ENCODE results near the gene SWI5. TPM values are rescaled to one million over a fixed set of nuclear protein-coding genes. Genes with fewer than 3 reads are reported as not detected.

The SWI5 gene
- total RNA-seq, 1 donor from 2014 or later: 26.9 TPM

DNA sequence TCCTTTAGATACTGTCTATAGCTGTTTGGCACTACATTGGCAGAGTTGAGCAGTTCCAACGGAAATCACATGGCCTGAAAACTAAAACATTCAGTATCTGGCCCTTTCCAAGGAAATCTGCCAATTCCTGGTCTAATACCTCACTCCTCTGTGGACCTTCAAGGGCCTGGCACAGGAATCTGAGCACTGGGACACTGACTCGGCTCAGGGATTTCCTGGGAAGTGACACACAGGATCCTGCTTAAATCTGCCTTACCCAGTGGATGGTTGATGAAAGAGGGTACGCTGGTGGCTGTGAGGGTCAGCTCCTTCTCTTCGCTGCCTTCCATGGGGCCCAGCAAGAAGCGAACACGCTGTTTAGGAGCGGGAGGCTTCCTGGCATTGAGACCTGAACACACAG, 45.3 kb downstream of the SWI5 start:
- DNase-seq (ENCODE audit: low spot score): no peak

DNA sequence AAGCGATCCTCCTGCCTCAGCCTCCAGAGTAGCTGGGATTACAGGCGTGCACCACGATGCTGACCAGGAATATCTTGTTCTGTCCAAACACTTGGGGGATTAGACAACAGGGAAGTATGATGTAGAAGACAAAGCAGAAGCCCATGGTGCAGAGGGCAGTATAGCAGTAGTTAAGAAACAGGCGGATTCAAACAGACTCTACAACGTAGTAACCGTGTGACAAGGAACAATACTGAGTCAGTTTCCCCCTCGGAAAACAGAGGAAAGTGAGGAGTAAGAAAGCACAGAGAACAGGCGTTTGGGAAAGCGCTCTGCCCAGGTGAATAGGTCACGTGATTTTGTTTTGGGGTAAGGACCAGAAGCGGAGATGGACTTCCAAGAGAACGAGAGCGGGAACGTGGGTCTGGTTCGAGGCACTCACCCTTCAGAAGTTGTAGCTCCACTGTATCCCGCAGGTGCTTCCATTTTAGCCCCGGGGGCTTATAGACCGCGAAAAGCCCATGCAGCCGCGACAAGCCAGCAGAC, 45.9 kb downstream of the SWI5 start:
- no peak for DNase-seq (ENCODE audit: low spot score)

DNA sequence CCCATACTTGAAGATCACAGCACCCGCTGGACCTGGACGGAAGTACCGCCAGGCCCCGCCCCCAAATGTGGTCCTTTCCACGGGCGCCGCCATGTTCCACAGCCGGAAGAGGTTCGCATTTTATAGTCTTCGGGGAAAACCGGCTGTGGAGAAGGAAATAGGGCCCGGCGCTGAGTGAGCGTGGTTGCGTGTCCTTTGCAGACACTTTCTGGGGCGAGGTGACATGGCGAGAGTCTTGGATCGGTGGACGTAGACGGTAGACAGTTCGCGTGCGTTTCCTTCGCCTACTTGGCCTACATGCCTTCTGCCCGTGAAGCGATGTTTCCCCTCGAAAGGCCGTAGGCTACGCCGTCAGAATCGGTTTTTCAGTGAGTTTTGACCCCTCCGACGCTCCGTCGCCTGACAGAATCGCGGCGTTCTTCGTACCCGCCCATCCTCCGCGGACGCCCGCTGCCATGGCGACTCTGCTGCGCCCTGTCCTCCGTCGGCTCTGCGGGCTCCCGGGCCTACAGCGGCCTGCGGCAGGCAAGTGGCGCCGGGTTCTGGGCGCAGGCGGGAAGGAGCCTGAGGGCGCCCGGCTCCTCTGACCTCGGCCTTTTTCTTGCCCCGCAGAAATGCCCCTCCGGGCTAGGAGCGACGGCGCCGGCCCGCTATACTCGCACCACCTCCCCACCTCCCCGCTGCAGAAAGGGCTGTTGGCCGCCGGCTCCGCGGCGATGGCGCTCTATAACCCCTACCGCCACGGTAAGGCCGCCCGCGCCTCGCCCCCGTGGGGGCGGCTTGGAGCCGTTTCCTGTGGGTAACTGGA, 46.5 kb downstream of the SWI5 start, which contains the start of the genes COQ4 and TRUB2:
Gene COQ4, plus strand, starts transcription at position 436 of the 808 bp plus-strand sequence. Its CDS starts 20 bp downstream, at position 456.
Gene TRUB2, minus strand, starts transcription at position 44 of the 808 bp plus-strand sequence. Its CDS starts 39 bp downstream, at position 5.
- peak; percentile 94 for DNase-seq (ENCODE audit: low spot score)

GRCh38 chr9:128323212-128323730, 47.2 kb downstream of the SWI5 start:
- DNase-seq (ENCODE audit: low spot score): no peak

GRCh38 chr9:128323791-128324190, 47.7 kb downstream of the SWI5 start:
- no peak for DNase-seq (ENCODE audit: low spot score)

GRCh38 chr9:128324401-128324800, 48.3 kb downstream of the SWI5 start:
- no peak for DNase-seq (ENCODE audit: low spot score)

GRCh38 chr9:128325629-128326028, 49.6 kb downstream of the SWI5 start:
- no peak for DNase-seq (ENCODE audit: low spot score)

DNA sequence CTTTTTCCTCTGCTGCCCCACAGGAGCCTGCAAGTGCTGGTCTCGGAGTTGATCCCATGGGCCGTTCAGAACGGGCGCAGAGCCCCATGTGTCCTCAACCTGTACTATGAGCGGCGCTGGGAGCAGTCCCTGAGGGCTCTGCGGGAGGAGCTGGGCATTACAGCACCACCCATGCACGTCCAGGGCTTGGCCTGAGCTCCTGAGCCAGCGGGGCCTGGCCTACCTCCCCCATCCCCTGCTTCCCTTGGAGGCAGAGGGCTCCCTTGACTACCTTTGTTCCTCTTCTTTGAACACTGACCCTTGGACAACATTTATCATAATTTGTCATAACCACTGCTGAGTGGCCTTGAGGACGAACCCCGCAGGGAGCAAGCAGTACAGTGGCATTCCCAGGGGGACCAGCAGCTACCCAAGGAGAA, 57.4 kb downstream of the SWI5 start:
- DNase-seq (ENCODE audit: low spot score): no peak

DNA sequence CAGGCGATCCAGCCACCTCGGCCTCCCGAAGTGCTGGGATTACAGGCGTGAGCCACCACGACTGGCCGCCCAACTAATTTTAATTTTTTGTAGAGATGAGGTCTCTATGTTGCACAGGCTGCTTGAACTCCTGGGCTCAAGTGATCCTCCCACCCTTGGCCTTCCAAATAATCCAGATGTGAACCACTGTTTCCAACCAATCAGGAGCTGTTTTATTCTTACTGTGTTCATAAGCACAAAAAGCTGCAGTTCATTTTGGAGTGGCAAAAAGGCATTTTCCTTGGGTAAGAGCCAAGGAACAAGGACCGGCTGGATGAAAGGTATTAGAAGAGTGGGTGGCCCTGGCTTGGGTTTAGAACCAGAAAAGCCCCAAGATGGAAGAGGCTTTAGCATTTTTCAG, 59.1 kb downstream of the SWI5 start:
- no peak for DNase-seq (ENCODE audit: low spot score)

- no peak for DNase-seq (ENCODE audit: low spot score)
Observed at GRCh38 chr9:128335914-128336313, 59.8 kb downstream of the SWI5 start.

- DNase-seq (ENCODE audit: low spot score): no peak
Observed at GRCh38 chr9:128337936-128338335, 61.9 kb downstream of the SWI5 start.

Other genes starting within 250 kb of the SWI5 start
- 12.0 TPM for gene NAIF1, start 209.0 kb upstream of the SWI5 start, total RNA-seq
- gene SLC25A25, start 208.0 kb upstream of the SWI5 start, total RNA-seq: 77.7 TPM
- gene PTGES2, start 148.5 kb upstream of the SWI5 start, total RNA-seq: 61.5 TPM
- gene LCN2, start 126.8 kb upstream of the SWI5 start, total RNA-seq: 85.5 TPM
- gene BBLN, start 116.0 kb upstream of the SWI5 start, total RNA-seq: 75.4 TPM
- gene CIZ1, start 84.7 kb upstream of the SWI5 start, total RNA-seq: 109 TPM
- gene DNM1, start 72.9 kb upstream of the SWI5 start, total RNA-seq: 135 TPM
- gene GOLGA2, start 269 bp upstream of the SWI5 start, total RNA-seq: 117 TPM
- gene TRUB2, start 46.2 kb downstream of the SWI5 start, total RNA-seq: 21.8 TPM
- gene COQ4, start 46.6 kb downstream of the SWI5 start, total RNA-seq: 54.8 TPM
- 50.4 TPM for gene SLC27A4, start 64.3 kb downstream of the SWI5 start, total RNA-seq
- 53.1 TPM for gene URM1, start 95.1 kb downstream of the SWI5 start, total RNA-seq
- gene CERCAM, start 144.6 kb downstream of the SWI5 start, total RNA-seq: 23.7 TPM
- 26.4 TPM for gene ODF2, start 179.7 kb downstream of the SWI5 start, total RNA-seq
- gene GLE1, start 228.4 kb downstream of the SWI5 start, total RNA-seq: 22.8 TPM